SIG-M5 treated with dmso at 0.1 percent for 504 hours (cell line): ENCODE measurements around the gene GRID1.

Source experiments
- DNase-seq: peaks from one replicate; lab custom pipeline; 2025; ENCODE audit not compliant: unreplicated experiment; lab: John Stamatoyannopoulos, UW

Gene GRID1

DNA sequence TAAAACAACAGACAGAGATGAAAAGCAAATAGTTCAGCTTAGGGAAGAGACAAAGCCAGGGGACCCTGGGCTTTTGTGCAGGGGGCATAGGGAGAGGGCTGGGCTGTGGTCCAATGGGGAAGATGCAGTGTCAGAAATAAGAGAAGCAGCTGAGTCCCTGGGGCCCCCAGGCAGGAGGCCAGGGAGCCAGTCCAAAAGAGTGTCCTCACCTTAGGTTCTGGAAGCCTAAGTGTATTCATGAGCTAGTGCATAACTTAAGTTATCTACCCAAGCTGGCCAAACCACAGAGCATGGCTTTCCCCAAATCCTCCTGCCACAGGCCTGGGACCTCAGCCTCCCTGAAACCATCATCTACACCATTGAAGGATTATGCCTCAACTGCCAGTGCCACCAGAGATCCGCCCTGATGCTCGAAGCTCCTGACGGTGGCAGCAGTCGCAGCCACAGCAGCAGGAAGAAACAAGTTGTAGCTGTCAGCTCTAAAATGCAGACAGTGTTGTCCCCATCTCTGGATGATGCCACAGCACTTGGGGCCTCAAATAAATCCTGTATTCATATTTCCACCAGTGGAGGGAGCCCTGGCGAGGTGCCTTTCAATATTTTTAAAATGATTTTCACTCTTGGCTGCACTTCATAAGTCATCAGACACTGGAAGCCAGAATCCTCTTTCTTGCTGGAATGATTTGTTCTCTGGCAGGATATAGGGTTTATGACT lies 574.6 kb downstream of the GRID1 start:
- DNase-seq = no peak

DNA sequence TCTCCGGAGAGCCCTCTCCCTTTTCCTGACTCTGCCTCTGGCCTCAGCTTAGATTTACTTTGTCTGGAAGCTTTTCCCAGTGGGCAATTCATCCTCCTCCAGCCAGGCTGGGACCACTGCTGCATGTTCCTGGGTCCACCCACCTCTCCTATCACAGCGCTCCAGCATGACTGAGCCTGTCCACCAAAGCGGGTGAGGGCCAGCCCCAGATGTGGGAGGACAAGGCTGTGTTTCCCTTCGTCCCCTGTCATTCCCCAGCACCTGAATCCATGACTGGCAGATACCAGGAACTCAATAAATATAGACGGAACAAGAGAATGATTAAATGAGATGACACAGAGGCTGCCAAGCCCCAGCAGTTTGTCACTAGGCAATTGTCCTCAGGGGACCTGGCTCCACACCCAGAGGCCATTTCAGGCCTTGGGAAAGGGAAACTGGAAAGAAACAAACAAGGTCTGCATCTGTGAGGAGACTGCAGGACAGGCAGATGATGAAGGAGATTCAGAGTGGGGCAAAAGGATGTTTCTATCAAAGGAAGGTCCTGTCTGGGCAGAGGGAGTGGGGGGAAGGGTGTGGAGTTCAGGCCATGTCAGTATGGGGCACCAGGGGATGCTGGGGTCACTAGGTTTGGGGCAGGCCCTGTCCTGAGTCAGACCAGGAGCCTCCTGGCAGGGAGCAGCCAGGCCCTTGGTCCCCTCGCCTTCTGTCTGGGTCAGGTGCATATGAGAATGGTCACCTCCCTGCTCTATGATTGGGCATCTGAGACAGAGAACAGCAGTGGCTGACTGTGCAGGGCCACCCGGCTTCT lies 576.4 kb downstream of the GRID1 start:
- no peak for DNase-seq

DNA sequence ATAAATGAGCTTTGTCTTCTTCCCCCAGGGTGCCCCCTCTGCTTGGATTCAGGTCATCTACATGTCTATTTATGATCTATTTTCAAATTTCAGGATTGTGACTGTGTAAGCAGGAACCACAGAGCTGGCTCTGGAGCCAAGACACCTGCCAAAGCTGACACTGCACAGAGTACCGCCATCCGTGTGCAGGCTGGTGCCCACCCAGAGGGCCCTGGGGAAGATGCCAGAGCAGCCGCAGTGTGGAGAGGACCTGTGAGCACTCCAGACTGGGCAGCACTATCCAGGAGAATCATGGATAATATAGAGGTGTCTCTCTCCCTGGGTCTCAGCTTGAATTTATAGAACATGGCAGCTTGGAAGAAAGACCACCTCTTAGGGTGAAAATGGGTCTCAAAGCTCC lies 577.5 kb downstream of the GRID1 start:
- no peak for DNase-seq

DNA sequence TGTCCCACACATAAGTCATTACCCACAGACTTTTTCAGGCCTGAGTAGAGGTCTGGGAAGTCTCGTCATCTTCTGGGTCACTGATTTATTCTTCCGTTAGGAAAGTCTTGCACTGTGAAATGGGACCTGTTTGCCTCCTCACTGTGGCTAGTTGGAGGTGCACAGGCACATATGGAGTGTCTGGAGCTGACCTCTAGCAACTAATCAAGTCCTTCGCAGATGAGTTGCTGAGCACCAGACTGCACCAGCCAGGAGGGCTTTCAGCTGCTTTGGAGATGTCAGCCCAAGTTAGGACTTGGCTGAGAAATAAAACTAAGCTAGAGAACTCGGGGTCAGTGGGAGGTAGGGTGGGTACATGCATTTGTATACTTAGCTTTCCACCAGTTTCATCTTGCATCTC lies 578.0 kb downstream of the GRID1 start:
- no peak for DNase-seq

DNA sequence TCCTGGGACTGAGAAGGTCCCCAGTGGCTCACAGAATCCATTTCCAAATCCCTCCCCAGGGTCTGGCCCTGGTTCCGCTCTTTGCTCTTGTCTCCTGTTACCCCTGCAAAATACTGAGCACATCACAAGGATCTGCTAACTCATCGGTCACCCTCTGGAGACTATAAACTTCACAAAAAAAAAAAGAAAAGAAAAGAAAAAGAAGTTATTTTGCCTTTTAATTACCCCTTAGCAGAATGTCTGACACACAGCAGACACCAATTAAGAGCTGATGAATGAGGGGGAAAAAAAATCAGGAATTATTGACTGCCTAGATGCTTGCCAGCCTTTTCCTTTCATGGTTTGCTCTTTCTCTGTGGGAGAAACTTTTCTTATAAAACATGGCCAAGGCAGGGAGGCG lies 578.7 kb downstream of the GRID1 start:
- DNase-seq = no peak

DNA sequence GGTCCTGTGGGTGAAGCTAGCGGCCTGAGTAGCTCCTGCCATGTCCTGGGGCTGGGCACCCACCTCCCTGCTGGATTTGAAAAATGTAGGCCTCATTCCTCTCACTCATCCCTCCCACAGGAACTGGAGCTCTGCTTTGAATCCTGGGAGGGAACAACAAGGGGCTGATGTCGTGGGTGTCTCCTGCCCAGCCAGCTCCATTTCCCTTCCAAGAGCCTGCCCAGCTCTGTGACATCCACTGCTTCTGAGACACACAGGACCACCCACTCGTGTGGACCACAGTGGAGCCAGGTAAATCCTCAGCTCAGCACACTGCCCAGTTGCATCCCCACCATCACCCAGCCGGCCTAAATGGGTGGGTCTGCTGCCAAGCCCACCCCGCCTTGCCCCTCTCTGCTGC lies 579.2 kb downstream of the GRID1 start:
- no peak for DNase-seq

DNA sequence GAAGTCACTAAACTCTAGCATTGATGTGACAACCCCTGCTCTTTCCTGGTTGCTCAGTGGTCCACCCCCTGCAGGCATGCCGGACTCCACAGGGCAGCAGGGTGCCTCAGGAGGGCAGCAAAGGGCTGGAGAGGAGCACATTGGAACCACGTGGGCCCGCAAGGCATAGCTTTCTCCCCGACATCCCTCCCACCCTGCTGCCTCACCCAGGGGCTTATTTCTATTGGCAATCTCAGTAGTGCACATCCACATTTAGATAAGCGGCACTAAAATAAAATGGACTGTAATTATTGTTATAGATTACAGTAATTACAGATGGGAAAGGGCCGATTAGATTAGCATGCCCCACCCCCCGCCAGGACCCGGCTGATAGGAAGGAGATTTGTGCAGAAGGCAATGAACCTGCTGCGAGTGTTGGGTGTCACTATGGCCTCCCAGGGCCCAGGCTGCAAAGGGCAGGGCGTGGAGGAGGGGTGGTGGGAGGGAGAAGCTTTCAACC lies 580.1 kb downstream of the GRID1 start:
- DNase-seq = no peak

DNA sequence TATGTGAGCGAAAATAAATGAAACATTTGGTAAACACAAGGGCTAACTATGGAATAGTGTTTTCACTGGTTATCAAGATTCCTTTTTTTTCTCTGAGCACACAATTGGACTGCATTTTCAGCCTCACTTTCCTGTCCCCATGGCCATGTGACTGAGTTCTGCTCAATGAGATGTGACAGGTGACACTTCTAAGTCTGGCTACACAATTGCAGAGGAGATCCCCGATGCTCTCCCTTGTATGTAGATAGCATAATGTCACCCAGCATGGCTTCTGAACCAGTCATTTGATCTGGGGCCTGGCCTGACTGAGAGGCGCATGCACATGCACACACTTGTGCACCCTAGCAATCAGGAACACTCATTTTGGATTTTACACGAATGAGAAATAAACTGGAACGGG lies 581.8 kb downstream of the GRID1 start:
- DNase-seq = no peak

DNA sequence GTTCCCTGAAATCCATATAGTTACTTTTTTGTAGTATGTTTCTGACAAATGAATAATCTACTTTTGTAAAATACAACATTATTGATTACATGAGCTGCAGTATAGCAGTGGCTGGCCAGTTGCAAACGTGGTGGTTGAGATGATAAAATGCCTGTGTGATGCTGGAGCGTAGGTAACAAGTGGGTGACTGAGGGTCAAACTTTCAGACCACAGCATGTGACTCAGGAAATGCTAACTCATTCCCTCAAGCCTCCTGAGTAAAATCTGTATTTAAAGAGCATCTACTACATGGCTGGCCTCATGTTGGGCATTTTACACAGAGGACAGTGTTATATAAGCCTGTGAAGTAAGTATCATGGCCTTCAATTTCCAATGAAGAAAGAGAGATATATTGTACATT lies 585.2 kb downstream of the GRID1 start:
- DNase-seq = no peak

DNA sequence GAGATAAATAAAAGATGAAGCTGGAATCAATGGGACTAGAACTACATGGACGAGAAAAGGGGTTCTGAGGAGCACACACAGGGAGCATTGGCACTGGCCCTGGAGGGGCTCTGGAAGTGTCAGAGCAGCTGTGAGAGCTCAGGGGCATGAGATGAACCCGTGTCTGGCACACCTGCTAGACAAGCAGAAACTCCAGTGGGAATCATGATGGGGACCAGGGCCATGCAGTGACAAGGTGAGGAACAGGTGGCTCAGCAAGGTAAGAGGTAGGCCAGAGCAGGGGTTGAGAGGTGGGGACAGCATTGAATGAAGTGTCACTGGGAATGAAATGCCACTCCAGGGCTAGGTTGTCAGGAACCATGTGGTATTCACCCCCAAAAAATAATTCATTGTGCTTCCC lies 588.5 kb downstream of the GRID1 start:
- DNase-seq = no peak

DNA sequence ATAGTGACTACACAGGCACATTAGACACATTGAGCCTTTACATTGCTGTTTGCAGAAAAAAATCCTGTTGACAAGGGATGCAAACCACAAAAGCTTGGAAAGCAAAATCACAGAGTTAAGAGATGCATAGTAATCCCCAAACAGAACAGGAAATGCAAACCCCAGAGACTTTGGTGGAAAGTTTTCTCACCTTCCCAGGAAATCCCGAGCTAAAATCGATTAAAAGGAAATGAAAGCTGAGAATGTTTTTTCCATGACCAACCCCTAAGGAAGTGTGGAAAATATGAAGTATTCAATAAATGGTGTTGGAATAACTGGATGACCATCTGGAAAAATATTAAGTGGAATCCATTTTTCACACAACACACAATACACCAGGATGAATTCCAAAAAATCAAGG lies 598.7 kb downstream of the GRID1 start:
- DNase-seq = no peak

DNA sequence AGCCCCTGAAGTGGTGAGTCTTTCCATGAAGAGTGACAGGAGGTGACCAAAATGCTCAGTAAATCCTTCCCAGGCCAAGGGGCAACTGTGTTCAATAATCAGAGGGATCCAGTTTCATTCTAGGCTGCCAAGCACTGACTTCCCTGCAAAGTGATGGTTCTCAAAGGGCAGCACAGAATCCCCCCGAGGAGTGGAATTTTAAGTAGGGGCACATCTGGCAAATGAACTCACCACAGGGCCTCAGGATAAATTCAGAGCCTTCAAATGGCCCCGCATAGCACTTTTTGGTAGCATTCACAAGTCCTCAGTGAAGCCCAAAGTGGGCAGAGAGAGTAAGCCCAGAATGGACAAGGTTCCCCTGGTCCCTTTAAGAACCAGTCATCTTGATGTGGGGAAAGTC lies 602.5 kb downstream of the GRID1 start:
- DNase-seq = no peak

DNA sequence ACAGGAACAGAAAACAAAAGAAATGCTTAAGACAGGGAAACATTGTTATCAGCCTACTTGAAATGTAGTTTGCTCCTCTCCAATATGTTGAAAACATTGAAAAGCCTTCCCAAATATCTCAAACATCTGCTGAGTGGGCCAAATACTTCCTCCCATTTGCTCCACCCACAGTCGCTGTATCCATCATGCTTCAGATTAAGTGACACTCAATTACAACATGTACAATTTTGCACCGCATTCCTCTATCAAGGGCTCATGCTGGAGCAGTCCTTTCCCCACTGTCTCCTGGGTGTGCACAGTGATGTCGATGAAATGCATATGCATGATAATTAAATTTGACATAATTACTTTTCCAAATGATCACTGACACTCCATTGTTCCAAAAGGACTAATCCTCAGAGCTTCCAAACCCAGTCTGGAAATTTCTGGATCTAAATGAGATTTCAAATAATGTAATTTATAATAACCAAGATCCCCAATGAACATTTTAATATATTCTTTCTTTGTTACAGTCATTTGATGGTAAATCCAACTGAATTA lies 604.6 kb downstream of the GRID1 start:
- no peak for DNase-seq

DNA sequence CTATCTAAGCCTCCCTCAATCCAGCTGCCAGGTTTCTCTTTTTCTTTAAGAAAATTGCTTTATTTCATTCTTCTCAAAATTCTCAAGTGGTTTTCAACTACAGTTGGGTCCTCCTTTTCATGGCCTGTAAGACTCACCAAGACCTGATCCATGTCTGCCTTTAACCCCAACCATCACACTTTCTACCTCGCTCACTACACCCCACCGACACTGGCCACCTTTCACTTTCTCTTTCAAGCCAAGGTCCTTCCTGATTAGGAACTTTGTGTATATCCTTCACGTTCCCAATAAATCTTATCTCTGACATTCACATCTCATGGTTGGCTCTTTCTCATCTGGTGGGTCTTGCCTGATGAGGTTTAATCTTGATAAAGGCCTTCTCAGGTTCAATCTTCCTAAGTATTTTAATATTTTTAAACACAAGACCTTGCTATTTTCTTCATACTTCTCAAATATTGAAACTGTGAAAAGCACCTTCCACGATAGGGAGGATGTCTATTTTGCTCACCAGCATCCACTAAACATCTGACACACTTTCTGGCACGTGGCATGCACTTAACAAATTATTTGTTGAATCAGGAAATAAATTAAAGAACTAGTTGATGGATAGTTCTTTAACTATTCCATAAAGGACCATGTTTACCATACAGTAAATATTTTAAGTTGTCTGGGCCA lies 624.8 kb downstream of the GRID1 start:
- DNase-seq = no peak

DNA sequence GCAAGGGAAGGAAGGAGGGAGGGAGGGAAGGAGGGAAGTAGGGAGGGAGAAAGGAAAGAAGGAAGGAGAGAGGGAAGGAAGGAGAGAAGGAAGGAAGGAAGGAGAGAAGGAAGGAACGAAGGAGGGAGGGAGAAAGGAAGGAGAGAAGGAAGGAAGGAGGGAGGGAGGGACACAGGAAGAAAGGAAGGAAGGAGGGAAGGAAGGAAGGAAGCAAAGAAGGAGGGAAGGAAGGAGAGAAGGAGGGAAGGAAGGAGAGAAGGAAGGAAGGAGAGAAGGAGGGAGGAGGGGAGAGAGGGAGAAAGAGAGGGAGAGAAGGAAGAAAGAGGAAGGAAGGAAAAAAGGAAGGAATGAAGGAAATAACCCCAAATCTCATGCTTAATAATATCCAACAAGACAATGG lies 630.6 kb downstream of the GRID1 start:
- no peak for DNase-seq

DNA sequence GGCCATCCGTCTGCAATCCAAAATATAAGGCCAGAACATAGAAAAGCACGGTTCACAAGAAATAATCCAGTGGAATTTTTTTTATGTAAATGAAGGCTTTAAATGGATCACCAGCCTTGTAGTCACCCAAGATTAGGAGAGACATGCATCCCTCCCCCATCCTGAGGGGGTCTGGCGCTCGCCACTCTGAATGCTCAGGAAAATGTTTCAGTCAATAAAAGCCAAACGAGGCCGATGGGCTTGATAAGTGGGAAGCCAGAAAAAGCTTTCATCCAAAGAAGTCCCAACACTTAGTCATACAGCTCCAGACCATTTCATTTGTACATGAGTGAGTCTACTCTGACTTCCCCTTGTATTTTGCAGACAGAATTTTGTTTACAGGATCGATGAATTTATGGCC lies 631.8 kb downstream of the GRID1 start:
- no peak for DNase-seq

DNA sequence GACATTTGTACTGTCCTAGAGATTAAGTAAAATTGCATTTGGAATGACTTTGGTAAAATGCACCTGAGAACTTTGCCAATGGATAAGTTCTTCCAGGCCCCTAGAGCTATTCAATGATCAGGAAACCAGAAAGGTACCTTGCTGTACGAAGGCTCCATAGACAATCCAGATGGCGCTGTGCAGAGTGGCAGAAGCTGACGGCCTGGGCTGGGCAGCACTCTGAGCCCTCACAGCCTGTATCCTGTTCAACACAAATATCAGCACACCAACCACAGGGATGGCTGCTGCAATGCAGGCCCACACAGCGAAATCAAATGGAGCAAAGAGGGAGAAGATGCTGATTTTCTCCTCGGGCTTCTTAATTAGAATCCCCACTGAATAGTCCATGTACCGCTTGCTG lies 642.4 kb downstream of the GRID1 start:
- DNase-seq = no peak

DNA sequence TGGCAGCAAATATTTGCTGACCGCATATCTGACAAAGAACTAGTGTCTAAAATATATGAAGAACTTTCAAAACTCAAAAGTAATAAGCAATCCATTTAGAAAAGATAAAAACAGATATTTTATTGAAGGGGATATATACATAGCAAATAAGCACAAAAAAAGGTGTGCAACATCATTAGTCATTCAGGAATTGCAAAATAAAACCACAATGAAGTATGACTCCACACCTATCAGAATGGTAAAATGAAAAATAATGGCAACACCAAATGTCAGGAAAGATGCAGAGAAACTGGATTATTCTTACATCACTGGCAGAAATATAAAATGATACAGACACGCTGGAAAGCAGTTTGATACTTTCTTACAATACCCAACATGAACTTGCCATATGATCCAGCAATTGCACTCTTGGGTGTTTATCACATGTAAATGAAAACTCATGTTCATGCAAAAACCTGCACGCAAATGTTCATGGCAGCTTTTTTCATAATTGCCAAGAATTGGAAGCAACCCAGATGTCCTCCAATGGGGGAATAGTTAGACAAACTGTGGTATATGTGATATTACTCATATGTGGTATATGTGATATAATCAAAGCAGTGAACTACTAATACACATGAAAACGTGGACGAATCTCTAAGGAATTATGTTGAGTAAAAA lies 645.5 kb downstream of the GRID1 start:
- no peak for DNase-seq

DNA sequence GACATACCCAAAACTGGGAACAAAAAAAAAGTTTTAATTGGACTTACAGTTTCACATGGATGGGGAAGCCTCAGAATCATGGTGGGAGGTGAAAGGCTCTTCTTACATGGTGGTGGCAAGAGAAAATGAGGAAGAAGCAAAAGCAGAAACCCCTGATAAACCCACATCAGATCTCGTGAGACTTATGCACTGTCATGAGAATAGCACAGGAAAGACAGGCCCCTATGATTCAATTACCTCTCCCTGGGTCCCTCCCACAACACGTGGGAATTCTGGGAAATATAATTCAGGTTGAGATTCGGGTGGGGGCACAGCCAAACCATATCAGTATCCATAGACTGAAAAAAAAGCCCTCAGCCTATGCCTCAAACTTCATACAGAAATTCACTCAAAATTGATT lies 647.2 kb downstream of the GRID1 start:
- no peak for DNase-seq

DNA sequence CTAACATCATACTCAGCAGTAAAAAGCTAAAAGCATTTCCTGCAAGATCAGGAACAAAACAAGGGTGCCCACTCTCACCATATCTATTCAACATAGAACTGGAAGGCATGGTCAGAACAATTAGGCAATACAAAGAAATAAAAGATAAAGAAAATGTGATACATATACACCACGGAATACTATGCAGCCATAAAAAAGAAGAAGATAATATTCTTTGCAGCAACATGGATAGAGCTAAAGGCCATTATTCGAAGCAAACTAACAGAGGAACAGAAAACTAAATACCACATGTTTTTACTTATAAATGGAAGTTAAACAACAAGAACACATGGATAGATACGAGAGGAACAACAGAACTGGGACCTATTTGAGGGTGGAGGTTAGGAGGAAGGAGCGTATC lies 652.7 kb downstream of the GRID1 start:
- no peak for DNase-seq

DNA sequence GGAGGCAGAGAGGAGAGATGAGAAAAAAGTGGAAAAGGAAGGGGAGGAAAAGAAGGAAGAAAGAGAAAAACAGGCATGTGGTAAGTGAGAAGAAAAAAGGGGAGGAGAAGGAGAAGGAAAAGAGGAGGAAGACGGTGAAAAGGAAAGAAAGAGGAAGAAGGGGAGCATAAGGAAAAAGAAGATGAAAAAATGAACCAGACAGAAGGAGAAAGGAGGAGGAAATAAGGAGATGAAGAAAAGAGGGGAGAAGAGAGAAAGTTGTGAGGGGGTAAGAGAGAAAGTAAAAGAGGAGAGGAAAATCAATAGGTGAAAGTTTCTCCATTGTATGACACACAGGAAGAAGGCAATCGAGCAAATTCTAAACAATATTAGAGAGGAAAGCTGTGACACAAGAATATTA lies 663.8 kb downstream of the GRID1 start:
- no peak for DNase-seq
